Measurements from ENCODE around the gene SRPRB.

Gene SRPRB

GRCh38 chr3:133866141-133866540, 60.5 kb downstream of the SRPRB start:
- no peak for DNase-seq (ENCODE audit: low spot score)

GRCh38 chr3:133868186-133868585, 62.6 kb downstream of the SRPRB start:
- no peak for DNase-seq (ENCODE audit: low spot score)

- DNase-seq (ENCODE audit: low spot score): no peak
Observed at GRCh38 chr3:133868758-133869475, 63.3 kb downstream of the SRPRB start.

GRCh38 chr3:133869586-133869985, 64.0 kb downstream of the SRPRB start:
- no peak for DNase-seq (ENCODE audit: low spot score)

GRCh38 chr3:133870822-133871221, 65.2 kb downstream of the SRPRB start:
- DNase-seq (ENCODE audit: low spot score): no peak
